SJCRH30 (cell line): ENCODE results near the gene IRF4. TPM values are rescaled to one million over a fixed set of nuclear protein-coding genes. Genes with fewer than 3 reads are reported as not detected.
A peak's percentile ranks its signal among the peaks of the same experiment; 100 is the strongest.

Experiments used
- DNase-seq, 2 experiments: peaks; one replicate each; pipeline ENCODE4 v3.0.0-alpha.2; 2015 to 2020
- H3K27ac ChIP-seq: fragments of 250-450 bp; sonication (Bioruptor Pico); 2 replicates; pipeline ENCODE4 v1.5.1; 2020; ENCODE audit warnings: mild to moderate bottlenecking, moderate library complexity
- H3K27me3 ChIP-seq: fragments of 250-450 bp; sonication (Bioruptor Pico); 2 replicates; pipeline ENCODE4 v1.5.1; 2020; ENCODE audit warnings: mild to moderate bottlenecking, moderate library complexity
- H3K36me3 ChIP-seq: fragments of 250-450 bp; sonication (Bioruptor Pico); 2 replicates; pipeline ENCODE4 v1.5.1; 2020; ENCODE audit warnings: mild to moderate bottlenecking, moderate library complexity
- H3K4me1 ChIP-seq: fragments of 250-450 bp; sonication (Bioruptor Pico); 2 replicates; pipeline ENCODE4 v1.5.1; 2020; ENCODE audit warnings: mild to moderate bottlenecking, moderate library complexity
- H3K4me3 ChIP-seq: fragments of 250-450 bp; sonication (Bioruptor Pico); 2 replicates; pipeline ENCODE4 v1.5.1; 2020; ENCODE audit warnings: mild to moderate bottlenecking, moderate library complexity
- H3K9me3 ChIP-seq: fragments of 250-450 bp; sonication (Bioruptor Pico); replicated peaks from 2 replicates; pipeline ENCODE4 v1.5.1; 2020; ENCODE audit warnings: mild to moderate bottlenecking, moderate library complexity
- total RNA-seq: library from RNA; depleted of rRNA; stranded (reverse); fragments of >200 nt; shearing (Covaris generic); gene quantifications from 2 replicates; pipeline ENCODE4 v1.2.3, GENCODE V29; 2014

Gene IRF4
- total RNA-seq, 1 experiment from 2014 or later, result not detected

- H3K27me3 ChIP-seq, result no peaks in the 10 kb centered on the region
- H3K4me1 ChIP-seq, result peaks cover 23% of the 10 kb centered on the region
- no peak overlapping the region for H3K4me3 ChIP-seq
- DNase-seq, result no peak
- no peaks in the 10 kb centered on the region for H3K36me3 ChIP-seq
- H3K27ac ChIP-seq, result no peak overlapping the region
- no peaks in the 10 kb centered on the region for H3K9me3 ChIP-seq
Observed at GRCh38 chr6:350371-350770, 41.2 kb upstream of the IRF4 start.

GRCh38 chr6:351011-351866, 40.3 kb upstream of the IRF4 start:
- no peaks in the 10 kb centered on the region for H3K9me3 ChIP-seq
- H3K27me3 ChIP-seq, result no peaks in the 10 kb centered on the region
- peaks cover 29% of the 10 kb centered on the region for H3K4me1 ChIP-seq
- no peak overlapping the region for H3K27ac ChIP-seq
- H3K36me3 ChIP-seq, result no peaks in the 10 kb centered on the region
- no peak for DNase-seq
- no peak overlapping the region for H3K4me3 ChIP-seq

- Histone ChIP-seq H3K27ac (no peak overlapping the region), H3K36me3 (no peaks in the 10 kb centered on the region), H3K4me3 (no peak overlapping the region), H3K9me3 (no peaks in the 10 kb centered on the region), H3K27me3 (no peaks in the 10 kb centered on the region), H3K4me1 (peaks cover 32% of the 10 kb centered on the region)
- no peak for DNase-seq
Observed at GRCh38 chr6:351867-352289, 39.7 kb upstream of the IRF4 start.

- H3K4me1 ChIP-seq, result peaks cover 32% of the 10 kb centered on the region
- no peaks in the 10 kb centered on the region for H3K9me3 ChIP-seq
- DNase-seq, result no peak
Observed at GRCh38 chr6:352474-352873, 39.1 kb upstream of the IRF4 start.

GRCh38 chr6:352896-353470, 38.6 kb upstream of the IRF4 start:
- Histone ChIP-seq H3K36me3 (no peaks in the 10 kb centered on the region), H3K9me3 (no peaks in the 10 kb centered on the region), H3K27me3 (no peaks in the 10 kb centered on the region), H3K4me1 (peaks cover 32% of the 10 kb centered on the region), H3K27ac (peak overlapping the region; percentile 47), H3K4me3 (no peak overlapping the region)
- peak; percentile 55 to 72 for DNase-seq

More at GRCh38 chr6:352474-352873, 39.1 kb upstream of the IRF4 start:
- Histone ChIP-seq H3K27ac (peak overlapping the region; percentile 47), H3K36me3 (no peaks in the 10 kb centered on the region), H3K27me3 (no peaks in the 10 kb centered on the region), H3K4me3 (no peak overlapping the region)

GRCh38 chr6:353642-354614, 37.6 kb upstream of the IRF4 start:
- Histone ChIP-seq H3K4me1 (peaks cover 32% of the 10 kb centered on the region), H3K27ac (peak overlapping the region; percentile 47), H3K4me3 (no peak overlapping the region), H3K36me3 (no peaks in the 10 kb centered on the region), H3K27me3 (no peaks in the 10 kb centered on the region), H3K9me3 (no peaks in the 10 kb centered on the region)
- peak in 1 of 2 experiments; percentile 7 for DNase-seq

GRCh38 chr6:354631-355280, 36.8 kb upstream of the IRF4 start:
- no peak overlapping the region for H3K4me3 ChIP-seq
- DNase-seq, result peak in 1 of 2 experiments; percentile 14
- H3K27ac ChIP-seq, result no peak overlapping the region; the same call in 1 of the 2 replicates
- H3K4me1 ChIP-seq, result peaks cover 32% of the 10 kb centered on the region
- H3K9me3 ChIP-seq, result no peaks in the 10 kb centered on the region
- H3K36me3 ChIP-seq, result no peaks in the 10 kb centered on the region
- H3K27me3 ChIP-seq, result no peaks in the 10 kb centered on the region

GRCh38 chr6:355373-356208, 36.0 kb upstream of the IRF4 start:
- no peaks in the 10 kb centered on the region for H3K9me3 ChIP-seq
- peak; percentile 59 to 82 for DNase-seq
- no peak overlapping the region for H3K4me3 ChIP-seq

GRCh38 chr6:356828-357251, 34.7 kb upstream of the IRF4 start:
- no peaks in the 10 kb centered on the region for H3K9me3 ChIP-seq
- peaks cover 39% of the 10 kb centered on the region for H3K4me1 ChIP-seq
- H3K36me3 ChIP-seq, result no peaks in the 10 kb centered on the region
- H3K4me3 ChIP-seq, result no peak overlapping the region
- H3K27me3 ChIP-seq, result no peaks in the 10 kb centered on the region
- H3K27ac ChIP-seq, result no peak overlapping the region
- no peak for DNase-seq

More at GRCh38 chr6:355373-356208, 36.0 kb upstream of the IRF4 start:
- Histone ChIP-seq H3K27me3 (no peaks in the 10 kb centered on the region), H3K27ac (peak overlapping the region; percentile 24), H3K36me3 (no peaks in the 10 kb centered on the region), H3K4me1 (peaks cover 34% of the 10 kb centered on the region)

- Histone ChIP-seq H3K36me3 (no peaks in the 10 kb centered on the region), H3K9me3 (no peaks in the 10 kb centered on the region), H3K27me3 (no peaks in the 10 kb centered on the region), H3K4me1 (peaks cover 39% of the 10 kb centered on the region), H3K27ac (no peak overlapping the region), H3K4me3 (no peak overlapping the region)
- DNase-seq, result no peak
Observed at GRCh38 chr6:357261-357790, 34.2 kb upstream of the IRF4 start.

GRCh38 chr6:357791-358341, 33.7 kb upstream of the IRF4 start:
- Histone ChIP-seq H3K27ac (no peak overlapping the region), H3K27me3 (no peaks in the 10 kb centered on the region), H3K4me1 (peaks cover 36% of the 10 kb centered on the region), H3K4me3 (no peak overlapping the region), H3K9me3 (no peaks in the 10 kb centered on the region), H3K36me3 (no peaks in the 10 kb centered on the region)
- DNase-seq, result no peak

GRCh38 chr6:358432-358831, 33.1 kb upstream of the IRF4 start:
- DNase-seq, result no peak
- H3K36me3 ChIP-seq, result no peaks in the 10 kb centered on the region
- H3K27ac ChIP-seq, result no peak overlapping the region
- H3K27me3 ChIP-seq, result no peaks in the 10 kb centered on the region
- H3K4me3 ChIP-seq, result no peak overlapping the region
- H3K4me1 ChIP-seq, result peaks cover 31% of the 10 kb centered on the region
- H3K9me3 ChIP-seq, result no peaks in the 10 kb centered on the region

- H3K4me1 ChIP-seq, result peaks cover 27% of the 10 kb centered on the region
- no peaks in the 10 kb centered on the region for H3K9me3 ChIP-seq
- no peak for DNase-seq
- H3K27me3 ChIP-seq, result no peaks in the 10 kb centered on the region
- no peak overlapping the region for H3K27ac ChIP-seq
- H3K4me3 ChIP-seq, result no peak overlapping the region
- H3K36me3 ChIP-seq, result no peaks in the 10 kb centered on the region
Observed at GRCh38 chr6:358847-359246, 32.7 kb upstream of the IRF4 start.
